Parietal lobe (tissue), 1 donor: Measurements from ENCODE around the gene CREB3L1. TPM values are rescaled to one million over a fixed set of nuclear protein-coding genes. Genes with fewer than 3 reads are reported as not detected.

Experiments
- total RNA-seq: library from RNA; depleted of rRNA; stranded (reverse); fragments of >200 nt; gene quantifications from one replicate; pipeline ENCODE4 v1.2.3, GENCODE V29; 2014

Gene CREB3L1, protein sequence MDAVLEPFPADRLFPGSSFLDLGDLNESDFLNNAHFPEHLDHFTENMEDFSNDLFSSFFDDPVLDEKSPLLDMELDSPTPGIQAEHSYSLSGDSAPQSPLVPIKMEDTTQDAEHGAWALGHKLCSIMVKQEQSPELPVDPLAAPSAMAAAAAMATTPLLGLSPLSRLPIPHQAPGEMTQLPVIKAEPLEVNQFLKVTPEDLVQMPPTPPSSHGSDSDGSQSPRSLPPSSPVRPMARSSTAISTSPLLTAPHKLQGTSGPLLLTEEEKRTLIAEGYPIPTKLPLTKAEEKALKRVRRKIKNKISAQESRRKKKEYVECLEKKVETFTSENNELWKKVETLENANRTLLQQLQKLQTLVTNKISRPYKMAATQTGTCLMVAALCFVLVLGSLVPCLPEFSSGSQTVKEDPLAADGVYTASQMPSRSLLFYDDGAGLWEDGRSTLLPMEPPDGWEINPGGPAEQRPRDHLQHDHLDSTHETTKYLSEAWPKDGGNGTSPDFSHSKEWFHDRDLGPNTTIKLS
- 1.3 TPM for total RNA-seq

DNA sequence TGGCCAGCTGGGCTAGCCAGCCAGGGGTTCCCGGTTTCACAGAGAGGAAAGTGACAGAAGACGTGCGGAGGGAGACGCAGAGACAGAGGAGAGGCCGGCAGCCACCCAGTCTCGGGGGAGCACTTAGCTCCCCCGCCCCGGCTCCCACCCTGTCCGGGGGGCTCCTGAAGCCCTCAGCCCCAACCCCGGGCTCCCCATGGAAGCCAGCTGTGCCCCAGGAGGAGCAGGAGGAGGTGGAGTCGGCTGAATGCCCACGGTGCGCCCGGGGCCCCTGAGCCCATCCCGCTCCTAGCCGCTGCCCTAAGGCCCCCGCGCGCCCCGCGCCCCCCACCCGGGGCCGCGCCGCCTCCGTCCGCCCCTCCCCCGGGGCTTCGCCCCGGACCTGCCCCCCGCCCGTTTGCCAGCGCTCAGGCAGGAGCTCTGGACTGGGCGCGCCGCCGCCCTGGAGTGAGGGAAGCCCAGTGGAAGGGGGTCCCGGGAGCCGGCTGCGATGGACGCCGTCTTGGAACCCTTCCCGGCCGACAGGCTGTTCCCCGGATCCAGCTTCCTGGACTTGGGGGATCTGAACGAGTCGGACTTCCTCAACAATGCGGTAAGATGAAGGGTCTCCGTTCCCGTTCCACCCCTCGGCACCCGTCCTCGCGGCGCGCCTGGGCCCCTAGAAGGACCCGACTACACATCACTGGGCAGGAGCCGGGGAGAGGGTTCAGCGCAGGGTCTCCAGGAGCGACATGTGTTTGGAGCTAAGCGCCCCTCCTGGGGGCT lies at the start of gene CREB3L1:
Gene CREB3L1, plus strand, starts transcription at position 41 of the 765 bp plus-strand sequence. Its CDS starts 450 bp downstream, at position 491.

DNA sequence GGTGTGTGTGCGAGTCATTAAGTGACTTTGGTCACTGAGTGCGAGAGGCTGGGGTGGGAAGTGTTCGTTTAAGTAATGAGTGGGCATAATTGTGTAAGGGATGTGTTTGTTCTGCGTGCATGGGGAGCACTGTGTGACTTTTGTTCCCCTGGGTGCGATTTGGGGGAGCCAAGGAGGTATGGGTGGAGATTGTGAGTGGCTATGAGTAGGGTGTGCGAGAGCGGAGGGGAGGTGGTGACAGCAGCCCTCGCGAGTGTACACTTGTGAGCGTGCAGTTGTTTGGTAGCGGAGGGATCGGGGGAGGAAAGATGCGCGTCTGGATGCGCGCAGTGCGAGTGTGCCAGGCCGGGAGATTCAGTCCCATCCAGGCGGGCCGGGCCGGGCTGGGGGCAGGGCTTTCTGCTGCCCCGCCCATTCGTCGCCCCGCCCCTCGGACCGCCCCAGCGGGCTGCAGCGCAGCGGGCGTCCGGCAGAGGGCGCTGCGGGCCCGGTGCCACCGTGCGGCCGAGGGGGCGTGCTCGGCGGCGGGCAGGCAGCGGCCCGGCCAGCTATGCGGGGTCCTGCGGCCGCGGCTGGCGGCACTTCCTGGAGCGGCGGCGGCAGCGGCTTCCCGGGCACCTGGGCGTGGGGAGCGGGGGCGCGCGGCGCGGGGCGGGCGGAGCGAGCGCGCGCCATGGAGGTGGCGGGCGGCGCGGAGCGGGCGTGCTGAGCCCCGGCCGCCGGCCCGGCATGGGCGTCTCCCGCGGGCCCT lies 69.6 kb downstream of the CREB3L1 start, which contains the start of gene DGKZ:
Gene DGKZ, plus strand, starts transcription at position 578 of the 751 bp plus-strand sequence. CDS start 197 bp downstream, outside the sequence.

Other genes with a start within 250 kb of the CREB3L1 start
- gene PHF21A, start 156.2 kb upstream of the CREB3L1 start, total RNA-seq, result 40.1 TPM
- 53.5 TPM for gene DGKZ, start 69.8 kb downstream of the CREB3L1 start, total RNA-seq
- 23.2 TPM for gene MDK, start 104.0 kb downstream of the CREB3L1 start, total RNA-seq
- gene CHRM4, start 114.1 kb downstream of the CREB3L1 start, total RNA-seq, result 3.1 TPM